ENCODE measurements around the gene RCN2.
"Not testable (repeated sequence)": the region's sequence is repeated elsewhere in the genome, so short reads cannot be mapped to it uniquely, and the experiment has no call there.

The RCN2 gene

DNA sequence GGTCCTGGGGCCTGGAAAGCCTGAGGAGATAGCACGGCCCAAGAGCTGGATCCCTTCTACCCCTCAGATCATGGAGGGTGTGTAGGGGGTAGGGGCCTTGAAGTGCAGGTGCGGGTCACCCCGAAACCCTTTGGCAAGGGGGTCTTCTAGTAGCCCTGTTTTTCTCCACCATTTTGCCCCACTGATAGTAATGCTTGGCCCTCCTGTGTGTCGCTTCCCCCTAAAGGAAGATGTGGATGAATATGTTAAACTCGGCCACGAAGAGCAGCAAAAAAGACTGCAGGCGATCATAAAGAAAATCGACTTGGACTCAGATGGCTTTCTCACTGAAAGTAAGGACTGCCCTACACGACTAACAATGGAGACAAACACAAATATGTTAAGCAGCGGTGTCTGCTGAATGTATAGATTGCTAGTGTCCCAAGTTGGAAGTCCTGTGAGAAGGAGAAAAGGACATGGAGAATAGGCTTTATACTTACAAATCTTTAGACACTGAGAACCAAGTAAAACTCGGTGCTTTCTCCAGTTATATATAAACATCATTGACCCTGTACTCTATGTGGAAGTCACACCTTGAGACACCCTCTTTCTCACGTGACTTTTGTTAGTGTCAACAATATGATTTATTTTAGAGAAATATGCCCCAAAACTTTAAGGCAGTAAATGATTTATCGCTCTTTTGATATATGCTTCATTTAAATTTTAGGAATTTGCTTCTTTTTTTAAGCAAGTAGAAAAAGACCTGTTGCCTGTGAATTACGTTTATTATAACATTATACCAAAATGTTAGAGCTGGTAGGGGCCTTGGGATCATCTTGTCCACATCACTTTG is 802 bp downstream of the RCN2 start:
- DNase-seq = no peak

DNA sequence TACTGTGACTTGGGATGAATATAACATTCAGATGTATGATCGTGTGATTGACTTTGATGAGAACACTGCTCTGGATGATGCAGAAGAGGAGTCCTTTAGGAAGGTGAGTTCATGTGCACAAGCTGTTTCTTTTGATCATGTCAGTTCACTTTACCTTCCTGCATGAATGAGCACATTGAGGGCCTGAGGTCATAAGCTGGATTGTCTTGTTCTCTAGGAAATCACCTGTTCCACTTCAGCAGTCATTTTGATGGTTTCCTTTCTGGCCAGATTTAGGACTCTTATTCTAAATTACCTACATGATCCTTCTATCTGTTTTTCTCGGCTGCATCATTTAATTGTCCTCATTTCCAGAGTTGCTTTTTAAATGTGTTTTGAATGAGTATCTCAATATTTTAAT is 4.1 kb downstream of the RCN2 start:
- no peak for DNase-seq

DNA sequence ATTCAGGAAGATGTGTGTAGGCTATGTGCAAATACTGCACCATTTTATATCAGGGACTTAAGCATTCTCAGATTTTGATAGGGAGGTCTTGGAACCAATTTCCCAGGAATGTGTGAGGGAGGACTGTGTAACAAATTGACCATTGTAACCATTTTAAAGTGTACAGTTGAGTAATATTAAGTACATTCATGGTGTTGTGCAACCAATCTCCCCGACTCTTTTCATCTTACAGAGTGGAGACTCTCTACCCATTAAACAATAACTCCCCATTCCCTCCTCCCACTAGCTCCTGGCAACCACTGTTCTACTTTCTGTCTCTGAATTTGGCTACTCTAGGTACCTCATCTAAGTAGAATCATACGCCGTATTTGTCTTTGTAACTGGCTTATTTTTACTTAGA is 5.1 kb downstream of the RCN2 start:
- no peak for DNase-seq

DNA sequence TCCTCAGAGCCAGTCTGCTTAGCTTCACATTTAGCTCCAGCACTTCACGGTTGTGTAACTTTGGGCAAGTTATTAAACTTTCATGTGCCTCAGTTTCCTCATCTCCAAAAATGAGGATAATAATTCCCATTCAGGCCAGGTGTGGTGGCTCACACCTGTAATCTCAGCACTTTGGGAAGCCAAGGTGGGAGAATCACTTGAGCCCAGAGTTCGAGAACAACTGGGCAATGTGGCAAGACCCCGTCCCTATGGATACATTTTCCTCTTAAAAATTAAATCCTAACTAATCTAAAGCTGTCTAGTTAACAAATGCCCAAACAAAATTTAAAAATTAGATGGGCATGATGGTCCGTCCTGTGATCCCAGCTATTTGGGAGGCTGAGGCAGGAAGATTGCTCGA is 7.2 kb downstream of the RCN2 start:
- no peak for DNase-seq

DNA sequence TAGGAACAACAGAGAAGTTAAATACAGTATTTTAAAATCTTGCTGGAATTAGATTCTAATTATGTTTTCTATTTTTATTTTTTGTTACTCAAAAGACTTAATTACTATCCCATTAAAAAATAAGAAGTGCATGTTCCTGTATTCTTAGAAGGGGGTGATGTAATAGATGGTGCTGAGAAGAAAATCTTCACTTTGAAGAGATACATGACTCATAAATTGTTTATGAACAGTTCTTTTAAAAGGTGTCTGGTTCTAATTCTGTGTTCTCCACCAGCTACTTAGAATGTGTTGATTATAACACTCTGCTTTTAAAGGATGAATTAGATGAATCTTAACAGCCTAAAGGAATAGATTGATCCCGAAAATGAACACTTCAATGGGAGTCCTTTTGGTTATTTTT is 8.2 kb downstream of the RCN2 start:
- no peak for DNase-seq

DNA sequence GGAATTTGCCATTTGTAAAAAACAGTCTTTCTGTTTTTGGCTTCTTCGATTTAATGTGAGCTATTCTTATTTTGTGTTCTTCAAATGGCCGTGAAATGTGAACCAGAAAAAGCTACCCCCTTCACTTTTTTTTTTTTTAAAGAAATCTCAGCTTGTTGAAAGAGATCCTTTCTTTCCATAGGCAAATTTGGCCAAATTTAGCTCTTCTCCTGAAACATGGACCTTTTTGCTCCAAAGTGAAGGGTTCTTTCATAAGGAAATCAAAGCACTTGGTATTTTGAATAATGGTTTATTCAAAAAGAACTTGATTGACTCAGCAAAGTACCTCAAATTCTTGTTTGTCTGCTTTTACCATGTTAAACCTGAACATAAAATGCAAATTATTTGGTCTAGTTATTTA is 10.1 kb downstream of the RCN2 start:
- DNase-seq = no peak

DNA sequence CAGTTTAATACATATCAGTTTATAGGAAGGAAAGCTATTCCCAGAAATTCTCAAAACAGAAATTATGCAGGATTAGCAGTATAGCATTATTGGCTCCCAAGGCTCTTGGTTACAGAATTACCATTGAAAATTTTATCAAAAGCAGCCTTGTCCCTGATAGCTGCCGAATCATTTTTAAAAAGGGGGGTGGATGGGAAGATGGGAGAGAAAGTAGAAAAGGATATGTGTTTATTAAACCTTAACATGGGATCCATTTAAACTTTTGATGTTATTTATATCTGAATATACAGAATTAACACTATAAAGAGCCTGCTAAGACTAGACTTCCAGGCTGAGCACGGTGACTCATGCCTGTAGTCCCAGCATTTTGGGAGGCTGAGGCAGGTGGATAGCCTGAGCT is 10.8 kb downstream of the RCN2 start:
- no peak for DNase-seq

DNA sequence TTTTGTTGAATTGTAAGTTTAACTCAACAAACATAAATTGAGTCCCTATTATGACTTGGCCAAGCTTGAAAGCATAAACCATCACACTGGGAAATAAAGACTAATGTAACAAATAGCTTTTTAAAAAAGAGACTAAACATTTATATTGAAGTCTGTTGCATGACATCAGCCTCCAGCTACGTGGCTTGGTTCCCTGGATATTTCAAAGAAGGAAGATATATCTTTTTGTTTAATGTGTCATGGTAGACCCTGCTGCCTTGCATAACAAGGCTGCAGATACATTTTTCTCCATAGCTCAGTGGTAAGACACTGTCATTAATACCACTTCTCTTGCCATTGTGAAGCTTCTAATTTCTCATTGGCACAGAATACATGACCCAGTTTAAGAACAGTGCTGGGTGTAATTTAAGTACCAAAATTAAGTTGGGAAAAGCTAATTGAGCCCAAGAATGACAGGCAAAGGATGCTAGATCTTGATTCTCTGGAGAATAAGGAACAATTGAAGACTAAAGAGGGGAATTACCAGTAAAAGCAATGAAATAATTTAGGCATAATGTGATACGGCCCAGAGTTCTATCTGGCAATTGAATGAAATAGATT is 14.0 kb downstream of the RCN2 start:
- no peak for DNase-seq

DNA sequence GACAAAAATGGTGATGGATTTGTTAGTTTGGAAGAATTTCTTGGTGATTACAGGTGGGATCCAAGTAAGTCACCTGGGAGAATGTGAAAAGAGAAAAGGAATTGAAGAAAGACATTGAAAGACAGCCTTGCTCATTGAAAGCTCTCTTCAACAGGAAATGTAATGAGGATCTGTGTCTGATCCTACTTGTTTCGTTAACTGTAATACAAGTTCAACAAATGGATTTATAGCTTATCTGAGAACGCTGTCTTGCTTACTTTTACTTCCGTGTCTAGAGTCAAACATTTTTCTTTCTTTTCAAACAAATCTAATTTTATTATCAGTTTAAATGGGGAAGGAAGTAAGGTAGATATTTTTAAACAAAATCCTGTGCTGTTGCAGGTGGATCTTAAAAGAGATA is 15.9 kb downstream of the RCN2 start:
- no peak for DNase-seq

DNA sequence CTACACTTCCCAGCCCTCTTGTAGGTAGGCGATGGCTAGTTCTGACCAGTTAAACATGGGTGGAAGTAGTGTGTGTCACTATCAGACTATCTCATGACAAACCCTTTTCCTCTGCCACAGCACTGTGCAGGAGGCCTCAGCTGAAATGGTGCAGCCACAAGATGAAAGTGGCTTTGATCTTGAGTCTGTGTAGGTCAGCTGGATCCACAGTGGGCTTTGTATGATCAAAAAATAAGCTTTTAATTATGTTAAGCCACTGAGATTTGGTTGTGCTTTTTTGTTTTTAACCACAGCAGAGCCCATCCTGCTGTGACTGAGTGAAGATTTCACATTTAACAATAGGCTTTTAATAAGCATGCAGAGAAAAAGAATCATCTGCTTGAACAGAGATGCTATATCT is 19.7 kb downstream of the RCN2 start:
- no peak for DNase-seq

DNA sequence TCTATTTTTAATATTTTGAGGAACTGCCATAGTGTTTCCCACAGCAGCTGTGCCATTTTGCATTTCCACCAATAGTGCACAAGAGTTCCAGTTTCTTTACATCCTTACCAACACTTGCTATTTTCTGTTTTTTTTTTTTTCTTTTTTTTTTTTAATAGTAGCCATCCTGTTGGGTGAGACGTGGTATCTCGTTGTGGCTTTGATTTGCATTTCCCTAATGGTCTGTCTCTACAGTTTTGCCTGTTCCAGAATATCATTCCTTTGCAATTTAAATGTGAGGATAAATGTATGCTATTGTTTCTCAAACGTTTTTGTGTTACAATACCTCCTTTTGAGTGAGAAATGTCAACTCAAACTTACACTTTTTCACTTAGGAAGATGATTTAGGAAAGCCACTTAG is 22.4 kb downstream of the RCN2 start:
- no peak for DNase-seq

DNA sequence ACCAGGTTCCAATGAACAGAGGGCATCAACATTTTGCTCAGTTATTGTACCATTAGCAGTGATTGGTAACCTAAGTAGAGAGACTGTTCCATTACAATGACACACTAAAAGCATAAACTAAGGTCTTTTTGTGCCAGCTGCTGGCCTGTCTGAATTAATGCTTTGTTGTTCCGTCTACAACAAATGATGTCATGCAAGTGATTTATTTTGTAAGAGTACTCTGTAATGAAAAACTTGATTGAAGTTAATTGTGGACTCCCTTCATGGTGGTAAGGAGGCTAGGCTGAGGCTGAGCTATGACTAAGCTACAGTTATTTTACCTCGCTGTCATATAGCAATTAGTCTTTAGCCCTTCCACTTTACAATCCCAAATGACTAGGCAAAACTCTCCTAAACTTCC is 23.2 kb downstream of the RCN2 start:
- DNase-seq = no peak

DNA sequence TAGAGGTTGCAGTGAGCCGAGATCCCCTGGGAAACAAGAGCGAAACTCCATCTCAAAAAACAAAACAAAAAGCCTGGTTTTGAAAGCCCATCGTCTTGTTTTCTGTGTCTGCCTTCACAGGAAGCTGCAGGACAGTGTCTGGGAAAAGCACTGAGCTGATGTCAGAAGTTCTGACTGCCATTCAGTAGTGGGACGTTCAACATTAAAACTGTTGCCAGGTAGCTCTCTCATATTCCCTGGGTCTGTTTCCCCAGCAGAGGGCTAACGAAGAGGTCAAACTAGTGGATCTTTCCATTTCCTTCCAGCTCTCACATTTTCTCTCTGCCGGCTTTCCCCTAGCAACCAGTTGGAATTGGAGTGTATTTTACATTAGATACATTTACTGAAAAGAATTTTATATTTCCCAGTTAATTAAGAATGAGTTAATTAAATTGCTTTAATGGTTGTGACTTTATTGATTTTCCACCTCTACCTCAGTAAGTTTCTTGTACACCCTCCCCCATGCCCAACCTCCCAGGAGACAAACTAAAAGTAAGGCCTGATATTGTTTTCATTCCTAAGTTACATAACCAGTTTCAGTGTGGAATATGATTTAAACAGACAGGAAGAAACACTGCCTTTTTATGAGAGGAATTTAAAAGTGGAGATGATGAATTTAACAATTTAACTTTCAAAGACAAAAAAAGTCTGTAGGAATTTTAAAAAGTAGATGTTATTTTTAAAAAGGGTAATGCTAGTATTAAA is 29.9 kb downstream of the RCN2 start:
- no peak for DNase-seq

DNA sequence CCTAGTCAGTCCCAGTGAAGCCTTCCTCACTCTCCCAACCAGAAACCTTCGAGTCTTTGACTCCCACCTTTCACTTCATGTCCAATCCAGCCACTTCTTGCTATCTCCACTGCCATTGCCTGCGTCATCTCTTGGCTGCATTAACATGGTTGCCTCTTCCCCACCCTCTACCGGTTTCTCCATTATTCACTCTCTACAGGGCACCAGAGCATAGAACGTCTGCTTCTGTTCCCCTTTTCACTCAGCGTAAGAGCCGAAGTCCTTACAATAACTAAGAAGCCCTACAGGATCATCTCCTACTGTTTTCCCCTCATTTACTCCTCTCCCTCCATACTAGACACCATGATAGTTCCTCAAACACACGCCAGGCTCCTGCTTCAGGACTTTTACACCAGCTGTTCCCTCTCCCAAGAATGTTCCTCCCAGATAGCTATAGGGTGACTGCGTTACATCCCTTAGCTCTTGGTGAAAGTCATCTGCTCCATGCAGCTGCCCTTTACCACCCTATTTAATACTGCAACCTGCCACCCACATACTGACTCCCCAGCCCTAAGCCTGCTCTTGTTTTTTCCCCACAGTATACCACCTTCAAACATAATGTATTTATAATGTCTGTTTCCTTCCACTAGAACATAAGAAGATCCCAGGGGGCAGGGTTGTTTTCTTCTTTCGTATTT is 30.9 kb downstream of the RCN2 start:
- DNase-seq = no peak

DNA sequence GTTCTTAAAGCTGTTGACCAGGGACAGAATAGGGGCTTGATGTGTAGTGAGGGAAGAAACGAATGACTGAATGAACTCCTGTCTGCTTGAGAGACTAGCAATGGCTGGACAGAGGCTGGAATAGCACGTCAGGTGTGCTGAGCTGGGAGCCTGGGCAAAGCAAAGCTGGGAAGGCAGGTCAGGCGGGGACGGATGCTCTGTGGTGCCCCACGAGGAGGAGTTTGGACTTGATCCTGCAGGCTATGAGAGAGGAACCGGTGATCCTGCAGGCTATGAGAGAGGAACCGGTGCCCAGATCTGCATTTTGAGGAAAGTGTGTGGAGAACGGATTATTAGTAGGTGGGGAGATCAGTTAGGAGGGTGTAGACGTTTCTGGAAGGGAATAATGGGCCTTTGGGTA is 32.0 kb downstream of the RCN2 start:
- no peak for DNase-seq

DNA sequence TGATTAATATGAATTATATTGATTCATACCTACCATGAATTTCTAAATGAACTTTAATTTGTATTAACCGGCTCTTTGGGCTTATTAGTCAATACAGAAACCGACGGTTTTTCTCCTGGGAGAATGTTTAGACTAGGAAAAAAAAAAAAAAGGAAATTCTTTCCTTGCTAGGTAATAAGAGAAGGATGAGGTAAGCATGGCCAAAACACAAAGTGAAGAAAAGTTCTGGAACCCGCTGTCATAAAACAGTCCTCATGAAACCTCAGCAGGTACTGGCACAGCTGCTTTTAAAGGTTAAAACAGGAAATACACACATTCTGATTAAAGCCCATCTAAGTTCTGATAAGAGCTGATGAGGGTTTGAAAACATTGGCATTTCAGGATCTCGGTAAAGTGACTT is 32.6 kb downstream of the RCN2 start:
- no peak for DNase-seq

DNA sequence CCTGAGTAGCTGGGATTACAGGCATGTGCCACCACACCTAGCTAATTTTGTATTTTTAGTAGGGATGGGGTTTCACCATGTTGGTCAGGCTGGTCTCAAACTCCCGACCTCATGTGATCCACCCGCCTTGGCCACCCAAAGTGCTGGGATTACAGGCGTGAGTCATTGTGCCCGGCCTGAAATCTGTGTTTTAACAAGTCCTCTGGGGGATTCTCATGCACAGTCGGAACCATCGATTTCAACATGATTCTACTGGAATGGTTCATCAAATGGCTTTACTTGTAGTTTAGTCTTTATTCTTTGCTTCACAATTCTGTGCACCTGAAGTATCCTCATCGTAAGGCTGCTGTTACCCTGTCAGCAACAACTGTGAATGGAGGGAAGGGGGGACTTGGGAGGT is 34.5 kb downstream of the RCN2 start:
- not testable (repeated sequence) for DNase-seq

DNA sequence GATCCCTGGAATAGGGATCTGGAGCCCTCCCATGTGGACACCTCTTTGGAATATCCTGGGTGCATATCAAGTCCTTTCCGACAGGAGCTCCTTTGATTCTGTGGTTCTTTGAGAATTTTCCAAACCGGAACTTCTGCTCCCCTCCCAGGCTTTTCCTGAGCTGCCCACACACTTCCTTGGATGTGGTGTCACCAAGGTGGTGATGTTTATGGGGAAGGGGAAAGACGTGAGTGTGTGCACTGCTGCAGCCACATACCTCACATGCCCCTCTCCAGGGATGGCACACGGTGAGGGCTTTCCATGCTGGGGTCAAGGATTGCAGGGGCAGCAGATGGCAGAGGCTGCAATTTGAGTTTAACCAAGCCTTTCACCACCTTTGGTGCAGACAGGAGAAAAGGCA is 35.5 kb downstream of the RCN2 start:
- no peak for DNase-seq

DNA sequence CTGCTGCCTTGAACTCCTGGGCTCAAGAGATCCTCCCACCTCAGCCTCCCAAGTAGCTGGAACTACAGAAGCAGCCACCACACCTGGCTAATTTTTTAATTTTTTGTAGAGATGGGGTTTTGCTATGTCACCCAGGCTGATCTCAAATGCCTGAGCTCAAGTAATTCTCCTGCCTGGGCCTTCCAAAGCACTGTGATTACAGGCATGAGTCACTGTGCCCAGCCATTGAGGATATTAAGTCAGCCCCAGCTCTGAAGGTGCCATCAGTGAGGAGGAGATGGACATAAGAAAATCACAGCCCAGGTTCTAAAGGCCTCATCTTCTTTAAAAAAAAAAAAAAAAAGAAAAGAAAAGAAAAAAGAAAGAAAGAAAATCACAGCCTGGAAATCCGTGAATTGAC is 36.8 kb downstream of the RCN2 start:
- DNase-seq = no peak

DNA sequence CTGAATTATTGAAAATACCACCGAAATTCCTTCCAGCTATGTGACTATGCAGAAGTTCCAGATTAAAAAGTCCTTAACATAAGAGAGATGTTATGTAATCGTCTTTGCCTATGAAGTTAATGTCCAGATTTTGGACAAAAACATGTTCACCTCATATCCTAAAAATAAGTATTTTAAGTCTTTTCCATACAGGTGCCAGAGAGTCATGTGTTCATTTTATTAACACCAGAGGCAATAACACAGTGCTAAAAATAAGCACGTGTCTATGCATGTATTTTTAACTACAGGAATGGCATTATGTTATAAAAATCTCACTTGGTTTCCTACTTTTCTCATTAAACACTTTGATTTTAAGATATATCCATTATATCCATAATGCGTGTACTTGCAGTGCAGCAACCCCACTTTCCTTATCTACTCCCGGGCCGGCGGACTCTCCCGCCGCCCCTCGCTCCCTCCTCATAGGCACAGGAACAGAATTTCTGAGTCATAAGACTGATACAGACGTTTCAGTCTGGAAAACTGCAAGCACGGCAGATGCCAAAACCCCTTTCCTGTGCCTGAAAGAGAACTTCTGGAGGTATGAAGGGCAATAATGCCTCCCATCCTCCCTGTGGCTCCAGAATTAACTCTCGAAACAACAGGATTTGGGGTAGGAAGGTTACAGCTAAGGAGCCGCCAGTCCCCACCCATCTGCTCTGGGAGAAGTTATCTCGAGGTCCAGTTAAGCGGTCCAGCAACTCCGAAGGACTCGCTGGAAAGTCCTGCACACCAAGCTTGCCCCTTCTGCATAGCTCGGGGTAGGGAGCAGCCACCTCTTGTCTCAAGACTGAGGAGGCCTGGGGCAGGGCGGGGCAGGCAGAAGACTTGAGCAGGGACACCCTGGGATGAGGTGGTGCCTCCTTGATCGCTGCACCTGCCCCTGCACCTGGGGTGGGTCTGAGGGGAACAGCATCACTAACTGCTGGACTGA is 41.1 kb downstream of the RCN2 start:
- DNase-seq = no peak

DNA sequence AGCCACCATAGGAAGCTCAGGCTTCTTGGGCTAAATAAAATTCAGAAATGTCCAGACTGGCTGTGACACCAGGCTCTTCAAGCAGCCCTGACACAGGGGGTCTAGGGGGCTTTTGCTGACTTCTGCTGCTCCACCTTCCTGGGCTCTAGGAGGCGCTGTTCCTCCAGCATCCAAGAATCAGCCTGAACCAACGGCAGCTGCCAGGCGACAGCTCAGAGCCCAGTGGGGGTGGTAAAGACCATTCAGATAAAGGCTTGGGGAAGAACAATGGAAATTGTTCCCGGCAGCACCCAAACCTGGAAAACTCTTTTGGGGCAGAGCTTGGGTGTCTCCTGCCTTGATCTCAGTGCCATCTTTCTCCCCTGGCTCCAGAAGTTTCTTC is 41.8 kb downstream of the RCN2 start:
- DNase-seq = no peak

DNA sequence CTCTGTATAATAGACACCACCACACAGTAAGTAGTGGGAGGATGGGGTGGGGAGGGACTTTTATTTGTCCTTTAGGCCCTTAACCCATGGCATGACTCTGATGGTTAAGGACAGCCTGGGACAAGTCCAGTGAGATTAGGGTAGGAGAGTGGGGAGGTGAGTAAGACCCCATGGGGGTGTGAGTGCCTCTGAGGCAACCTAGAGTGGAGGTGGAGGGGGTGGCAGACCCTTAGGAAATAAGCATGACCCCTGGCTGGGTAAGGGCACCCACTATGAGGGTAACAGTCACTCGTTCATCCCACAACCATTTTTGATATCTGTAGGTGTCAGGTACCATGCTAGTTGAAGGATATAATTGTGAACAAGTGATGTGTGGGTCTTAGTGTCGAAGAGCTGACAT is 42.4 kb downstream of the RCN2 start:
- DNase-seq = no peak
